ENCODE data around the gene IMMT.

DNA sequence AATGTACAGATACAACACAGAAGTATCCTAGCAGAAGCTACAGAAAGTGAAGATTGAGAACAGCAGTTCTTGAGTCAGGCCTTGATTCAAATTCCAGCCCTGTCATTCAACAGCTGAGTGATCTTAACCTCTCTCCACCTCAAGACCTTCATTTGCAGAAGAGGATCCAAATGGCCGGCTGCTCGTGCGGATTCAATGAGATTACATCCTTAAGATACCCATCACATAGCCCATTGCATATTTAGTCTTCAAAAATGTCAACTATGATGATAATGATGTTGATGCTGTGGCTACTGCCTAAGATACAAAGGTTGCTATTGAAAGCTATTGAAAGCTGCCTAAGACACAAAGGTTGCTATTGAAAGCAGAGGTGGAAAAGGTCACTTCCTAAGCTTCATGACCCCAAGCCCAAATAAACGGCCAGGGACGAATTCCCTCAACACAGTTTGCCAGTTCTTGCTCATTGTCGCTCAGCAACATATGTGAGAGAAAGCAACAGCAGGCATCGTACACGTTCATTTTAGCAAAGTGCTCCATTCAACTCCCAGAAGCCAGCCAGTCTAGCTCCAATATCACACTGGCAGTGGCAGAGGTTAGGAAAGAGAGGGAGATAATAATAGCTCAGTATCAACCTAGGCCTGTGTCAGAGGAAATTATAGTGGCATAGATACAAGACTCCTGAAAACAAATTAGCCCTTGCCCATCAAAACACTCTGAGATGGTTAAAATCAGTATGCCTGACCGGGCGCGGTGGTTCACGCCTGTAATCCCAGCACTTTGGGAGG is 40.1 kb upstream of the IMMT start:
- no peak for TF ChIP-seq POLR2AphosphoS5 (IDR thresholded peaks at IDR 0.05; ENCODE audit: low read depth, low read length)
- TF ChIP-seq, protein P1, sequence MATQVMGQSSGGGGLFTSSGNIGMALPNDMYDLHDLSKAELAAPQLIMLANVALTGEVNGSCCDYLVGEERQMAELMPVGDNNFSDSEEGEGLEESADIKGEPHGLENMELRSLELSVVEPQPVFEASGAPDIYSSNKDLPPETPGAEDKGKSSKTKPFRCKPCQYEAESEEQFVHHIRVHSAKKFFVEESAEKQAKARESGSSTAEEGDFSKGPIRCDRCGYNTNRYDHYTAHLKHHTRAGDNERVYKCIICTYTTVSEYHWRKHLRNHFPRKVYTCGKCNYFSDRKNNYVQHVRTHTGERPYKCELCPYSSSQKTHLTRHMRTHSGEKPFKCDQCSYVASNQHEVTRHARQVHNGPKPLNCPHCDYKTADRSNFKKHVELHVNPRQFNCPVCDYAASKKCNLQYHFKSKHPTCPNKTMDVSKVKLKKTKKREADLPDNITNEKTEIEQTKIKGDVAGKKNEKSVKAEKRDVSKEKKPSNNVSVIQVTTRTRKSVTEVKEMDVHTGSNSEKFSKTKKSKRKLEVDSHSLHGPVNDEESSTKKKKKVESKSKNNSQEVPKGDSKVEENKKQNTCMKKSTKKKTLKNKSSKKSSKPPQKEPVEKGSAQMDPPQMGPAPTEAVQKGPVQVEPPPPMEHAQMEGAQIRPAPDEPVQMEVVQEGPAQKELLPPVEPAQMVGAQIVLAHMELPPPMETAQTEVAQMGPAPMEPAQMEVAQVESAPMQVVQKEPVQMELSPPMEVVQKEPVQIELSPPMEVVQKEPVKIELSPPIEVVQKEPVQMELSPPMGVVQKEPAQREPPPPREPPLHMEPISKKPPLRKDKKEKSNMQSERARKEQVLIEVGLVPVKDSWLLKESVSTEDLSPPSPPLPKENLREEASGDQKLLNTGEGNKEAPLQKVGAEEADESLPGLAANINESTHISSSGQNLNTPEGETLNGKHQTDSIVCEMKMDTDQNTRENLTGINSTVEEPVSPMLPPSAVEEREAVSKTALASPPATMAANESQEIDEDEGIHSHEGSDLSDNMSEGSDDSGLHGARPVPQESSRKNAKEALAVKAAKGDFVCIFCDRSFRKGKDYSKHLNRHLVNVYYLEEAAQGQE (IDR thresholded peaks at IDR 0.05; ENCODE audit: insufficient read depth in 1 of 2, low read depth in 2 of 2, low read length in 2 of 2): no peak
- TF ChIP-seq SIN3A (IDR thresholded peaks at IDR 0.05; ENCODE audit: borderline replicate concordance, insufficient read depth, low read length): no peak
- no peak for TF ChIP-seq TAF1 (IDR thresholded peaks at IDR 0.05; ENCODE audit: borderline replicate concordance, insufficient read depth, low read length)
